Limb (tissue), 2 donors: ENCODE data around the gene PCSK5.
A peak's percentile ranks its signal among the peaks of the same experiment; 100 is the strongest.
"Not testable (repeated sequence)": the region's sequence is repeated elsewhere in the genome, so short reads cannot be mapped to it uniquely, and the experiment has no call there.

ENCODE experiments used
- DNase-seq, 2 donors: peaks; one replicate each; pipeline ENCODE4 v3.0.0-alpha.2; 2016; ENCODE audit errors: extremely low spot score in 2 of 2

PCSK5 gene

GRCh38 chr9:75890472-75891276, at the start of gene PCSK5:
PCSK5 (plus strand) TSS chr9:75890673; CDS start chr9:75891182, 509 bp downstream.
- DNase-seq = peak; percentile 96

GRCh38 chr9:75844321-75844720, 46.2 kb upstream of the PCSK5 start:
- no peak for DNase-seq

- no peak for DNase-seq
Observed at GRCh38 chr9:75845806-75846205, 44.7 kb upstream of the PCSK5 start.

DNA sequence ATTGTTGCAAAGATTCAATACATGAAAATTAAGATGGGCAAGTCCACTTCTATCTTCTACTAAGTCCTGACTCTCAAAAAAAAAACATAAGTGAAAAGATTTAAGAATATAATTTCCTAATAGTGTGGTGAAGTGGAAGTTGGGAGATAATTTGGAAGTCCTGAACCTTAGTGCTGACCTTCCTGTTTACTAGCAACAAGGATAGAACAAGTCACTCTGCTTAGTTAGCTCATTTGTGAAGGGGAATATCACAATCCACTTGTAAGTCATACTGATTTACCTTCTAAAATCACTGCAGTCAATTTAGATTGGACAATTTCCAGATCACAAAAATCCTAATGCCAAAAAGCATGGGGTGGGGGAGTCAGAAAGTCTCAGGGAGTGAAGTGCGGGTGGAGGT, 43.4 kb upstream of the PCSK5 start:
- no peak for DNase-seq

GRCh38 chr9:75850459-75851200, 39.8 kb upstream of the PCSK5 start:
- no peak for DNase-seq

- no peak for DNase-seq
Observed at GRCh38 chr9:75851917-75852316, 38.6 kb upstream of the PCSK5 start.

DNA sequence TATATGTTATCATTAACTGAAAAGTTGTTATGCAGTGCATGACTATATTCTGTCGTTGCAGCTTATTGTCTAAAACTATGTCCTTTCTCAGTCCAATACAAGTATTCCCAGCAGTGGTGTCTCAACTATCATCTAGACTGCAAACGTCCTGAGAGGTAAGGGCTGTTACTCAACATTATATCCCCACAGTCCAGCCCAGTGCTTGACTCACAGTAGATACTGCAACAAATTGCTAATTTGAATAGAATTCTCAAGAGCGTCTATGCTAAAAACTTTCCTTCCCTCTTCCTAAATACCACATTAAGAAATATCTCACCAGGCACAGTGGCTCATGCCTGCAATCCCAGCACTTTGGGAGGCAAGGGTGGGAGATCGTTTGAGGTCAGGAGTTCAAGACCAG, 37.7 kb upstream of the PCSK5 start:
- no peak for DNase-seq

DNA sequence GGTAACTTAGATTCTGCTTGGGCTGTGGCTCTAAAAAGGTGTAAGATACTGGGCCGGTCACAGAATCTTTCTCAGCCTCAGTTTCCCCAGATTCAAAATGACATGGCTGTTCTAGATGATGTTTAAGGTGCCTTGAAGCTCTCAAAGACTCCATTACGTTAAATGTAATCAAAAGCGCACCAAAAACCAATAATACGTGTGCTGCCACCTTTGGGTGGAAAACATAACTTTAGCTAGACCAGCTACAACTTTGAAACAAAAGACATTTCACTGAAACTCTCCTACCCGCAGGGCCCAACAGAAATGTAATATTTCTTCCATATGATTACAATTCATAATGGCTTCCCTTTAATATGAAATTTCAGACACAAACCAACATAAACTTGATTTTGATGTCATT, 35.0 kb upstream of the PCSK5 start:
- DNase-seq = peak in 1 of 2 donors; percentile 9

DNA sequence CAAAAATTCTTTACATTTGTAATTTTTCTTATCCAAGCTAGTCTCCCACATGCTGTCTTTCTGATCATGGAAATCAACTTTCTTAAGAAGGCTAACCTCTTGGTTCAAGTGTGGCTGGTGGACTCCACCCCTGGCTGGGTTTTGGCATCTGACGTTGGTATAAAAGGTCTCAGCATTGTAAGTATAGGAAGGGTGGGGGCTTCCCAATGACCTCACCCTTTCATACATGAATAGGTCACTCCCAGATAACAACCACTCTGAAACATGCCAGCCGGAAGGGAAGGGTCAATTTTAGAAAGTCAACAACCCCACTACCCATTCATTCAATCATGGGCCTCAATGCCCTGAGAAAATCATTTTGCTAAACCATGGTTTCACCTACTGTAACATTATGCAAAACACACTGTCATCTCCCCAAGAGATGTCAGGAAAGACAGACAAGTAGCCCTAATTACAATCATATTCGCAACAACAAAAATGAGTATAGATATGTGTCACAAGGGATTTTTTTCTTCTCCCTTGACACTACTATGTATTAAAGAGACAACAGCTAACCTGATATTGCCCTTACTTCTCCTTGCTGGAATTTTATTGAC, 31.9 kb upstream of the PCSK5 start:
- no peak for DNase-seq

GRCh38 chr9:75864266-75864665, 26.2 kb upstream of the PCSK5 start:
- DNase-seq = no peak

DNA sequence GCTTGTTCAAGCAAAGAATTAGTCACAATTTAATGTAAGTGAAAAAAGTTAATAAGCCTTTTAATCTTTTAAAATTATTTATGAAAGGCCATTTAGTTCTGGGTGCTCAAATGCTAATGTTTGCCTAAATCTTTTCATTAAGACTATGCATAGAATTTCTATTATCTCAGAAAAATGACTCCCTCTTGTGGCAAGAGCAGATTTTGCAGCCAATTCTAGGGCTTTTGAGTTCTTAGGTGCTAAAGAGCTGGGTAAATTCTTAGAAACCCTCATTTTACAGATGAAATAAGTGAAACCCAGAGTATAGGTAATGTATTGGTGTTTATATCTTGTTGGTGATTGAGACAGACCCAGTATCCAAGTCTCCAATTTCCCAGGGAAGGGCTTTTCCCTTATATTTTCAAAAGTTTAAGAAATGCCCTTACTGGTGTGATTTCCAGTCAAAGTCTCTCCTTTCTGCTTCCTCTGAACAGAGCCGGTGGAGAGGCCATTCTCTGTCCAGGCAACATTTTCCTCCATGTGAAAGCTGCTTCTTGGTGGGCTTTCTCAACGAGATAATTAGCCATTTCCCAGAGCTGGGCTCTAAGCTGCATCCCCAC, 24.1 kb upstream of the PCSK5 start:
- DNase-seq = peak; percentile 52 to 55

GRCh38 chr9:75868526-75868925, 21.9 kb upstream of the PCSK5 start:
- not testable (repeated sequence) for DNase-seq

DNA sequence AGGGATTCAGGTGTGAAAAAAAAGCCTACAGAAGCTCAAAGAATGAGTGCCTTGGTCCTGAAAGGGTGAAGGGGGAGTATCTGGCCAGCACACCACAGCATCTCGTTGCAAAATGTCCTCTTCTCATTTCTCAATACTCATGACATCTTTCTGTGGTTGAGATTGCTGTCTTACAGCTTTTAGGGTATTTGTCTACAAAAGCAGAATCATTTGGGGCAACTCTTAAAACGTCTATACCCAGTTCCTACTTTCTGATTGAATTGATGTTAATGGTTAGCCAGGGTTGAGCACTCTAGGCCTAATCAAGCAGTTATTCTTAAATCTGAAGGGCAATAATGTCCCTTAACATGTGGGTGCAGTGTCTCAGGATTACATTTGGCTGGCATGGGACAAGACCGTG, 21.2 kb upstream of the PCSK5 start:
- DNase-seq = no peak

GRCh38 chr9:75870450-75870849, 20.0 kb upstream of the PCSK5 start:
- no peak for DNase-seq

GRCh38 chr9:75871624-75872023, 18.8 kb upstream of the PCSK5 start:
- DNase-seq = no peak

GRCh38 chr9:75873712-75874111, 16.8 kb upstream of the PCSK5 start:
- DNase-seq = no peak

DNA sequence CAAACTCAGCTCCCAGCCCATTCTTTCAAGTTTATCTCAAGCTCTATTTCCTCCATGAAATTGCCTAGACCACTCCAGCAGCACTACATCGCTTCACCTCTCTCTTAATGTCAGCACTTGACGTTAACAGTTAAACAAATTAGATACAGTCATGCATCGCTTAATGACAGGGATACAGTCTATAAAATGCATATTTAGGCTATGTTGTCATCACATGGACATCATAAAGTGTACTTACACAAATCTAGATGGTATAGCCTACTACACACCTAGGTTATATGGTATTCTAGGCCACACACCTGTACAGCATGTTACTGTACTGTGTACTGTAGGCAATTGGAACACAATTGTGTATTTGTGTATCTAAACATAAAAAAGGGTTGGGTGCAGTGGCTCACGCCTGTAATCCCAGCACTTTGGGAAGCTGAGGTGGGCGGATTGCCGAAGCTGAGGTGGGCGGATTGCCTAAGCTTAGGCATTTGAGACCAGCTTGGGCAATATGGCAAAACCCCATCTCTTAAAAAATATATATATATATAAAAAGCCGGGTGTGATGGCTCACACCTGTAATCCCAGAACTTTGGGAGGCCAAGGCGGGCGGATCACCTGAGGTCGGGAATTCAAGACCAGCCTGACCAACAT, 13.4 kb upstream of the PCSK5 start:
- DNase-seq = no peak

- no peak for DNase-seq
Observed at GRCh38 chr9:75878488-75878860, 12.0 kb upstream of the PCSK5 start.

DNA sequence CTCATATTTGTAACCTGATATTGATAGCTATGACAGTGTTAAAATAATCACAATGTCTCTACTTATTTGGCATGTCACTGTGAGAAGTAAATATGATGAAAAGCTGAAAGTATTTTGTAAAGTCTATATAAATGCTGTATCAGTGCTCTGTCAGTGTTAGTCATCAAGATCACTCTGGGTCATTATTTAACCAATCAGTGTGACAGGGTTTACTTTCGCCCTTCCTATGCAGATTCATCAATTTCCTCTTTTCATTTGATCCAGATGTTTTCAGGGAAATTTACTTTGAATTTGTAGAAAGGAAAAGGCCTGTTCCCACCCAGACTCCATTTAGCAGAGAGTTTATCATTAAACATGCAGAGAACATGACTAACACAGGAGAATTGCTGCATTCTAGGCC, 9.9 kb upstream of the PCSK5 start:
- no peak for DNase-seq

- DNase-seq = no peak
Observed at GRCh38 chr9:75881761-75882160, 8.7 kb upstream of the PCSK5 start.

GRCh38 chr9:75885652-75886051, 4.8 kb upstream of the PCSK5 start:
- DNase-seq = no peak

DNA sequence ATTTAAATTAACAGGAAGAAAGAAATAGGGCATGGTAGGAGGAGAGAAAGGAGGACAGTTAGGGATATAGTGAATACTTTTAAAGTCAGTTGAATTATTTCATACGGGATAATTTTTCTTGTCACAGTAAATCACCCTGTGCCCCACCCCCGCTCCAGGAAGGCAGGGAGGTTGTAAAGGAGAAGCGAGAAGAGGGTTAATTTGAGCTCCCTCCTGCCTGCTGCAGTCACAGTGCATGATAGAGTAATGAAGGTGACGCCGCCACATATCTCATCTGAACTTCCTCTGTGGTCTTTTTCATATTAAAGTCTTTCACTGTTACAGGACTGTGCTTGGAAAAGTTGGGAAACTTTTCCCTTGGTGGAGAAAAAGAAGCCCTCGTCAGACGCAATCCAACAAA, 896 bp upstream of the PCSK5 start:
- DNase-seq = peak in 1 of 2 donors; percentile 5
